GM12878 (cell line): ENCODE data around the gene CCDC14. TPM values are rescaled to one million over a fixed set of nuclear protein-coding genes. Genes with fewer than 3 reads are reported as not detected.

Source experiments
- ATAC-seq: fragments of 200-7000 bp; cut with Tn5 transposase; 3 replicates; pipeline ENCODE4 v1.9.1; 2020; ENCODE audit warnings: mild to moderate bottlenecking, moderate library complexity
- BruUV-seq: library from RNA; stranded (reverse); fragments of 400-500 nt; replicated peaks from 2 replicates; lab custom pipeline; 2021; lab: Mats Ljungman, UMichigan
- CTCF ChIA-PET: fragments of 300-600 bp; sonication (Branson Sonifier 250); formaldehyde crosslinking; extraction: SDS; loops from one replicate; lab custom pipeline; 2021; ENCODE audit warnings: inconsistent platforms; lab: Yijun Ruan, JAX
- POLR2A ChIA-PET: fragments of 350-600 bp; formaldehyde crosslinking; extraction: SDS; loops from one replicate; lab custom pipeline; 2021; ENCODE audit warnings: inconsistent platforms; lab: Charles Lee
- RAD21 ChIA-PET: fragments of 300-600 bp; sonication (Branson Sonifier 250); formaldehyde crosslinking; loops from one replicate; lab custom pipeline; 2023; ENCODE audit warnings: antibody characterized with exemption; ENCODE audit not compliant: unreplicated experiment; lab: Charles Lee
- SMC1A ChIA-PET: fragments of 300-600 bp; sonication (Branson Sonifier 250); formaldehyde crosslinking; loops from one replicate; lab custom pipeline; 2023; ENCODE audit not compliant: unreplicated experiment, uncharacterized antibody; lab: Charles Lee
- DNase-seq: peaks from one replicate; pipeline ENCODE4 v3.0.0-alpha.2; 2011; ENCODE audit warnings: low read depth, low spot score
- FAIRE-seq: peaks from 3 replicates; lab custom pipeline; 2011; peaks lifted over from hg19 to GRCh38; lab: Jason Lieb, UNC
- H2AFZ ChIP-seq: 2 replicates; pipeline ENCODE4 v1.6.0; 2011; ENCODE audit warnings: low read depth, low read length, control low read depth; ENCODE audit not compliant: control insufficient read depth
- H3K27ac ChIP-seq: 2 replicates; pipeline ENCODE4 v1.5.1; 2011; ENCODE audit warnings: control low read depth; ENCODE audit not compliant: control insufficient read depth, insufficient read depth
- H3K27me3 ChIP-seq, 2 experiments: replicated peaks in 1 of 2; 2 replicates each; pipeline versions ENCODE4 v1.6.0 to v1.6.1; 2011; ENCODE audit warnings: low read length in 1 of 2; ENCODE audit not compliant: control insufficient read depth in 2 of 2, insufficient read depth in 2 of 2
- H3K36me3 ChIP-seq, 2 experiments: 2 replicates each; pipeline ENCODE4 v1.5.1; 2011; ENCODE audit warnings: low read length in 1 of 2; ENCODE audit not compliant: control insufficient read depth in 2 of 2, insufficient read depth in 2 of 2
- H3K4me1 ChIP-seq: 2 replicates; pipeline ENCODE4 v1.6.1; 2011; ENCODE audit warnings: mild to moderate bottlenecking, low read length, moderate library complexity, mixed read lengths; ENCODE audit not compliant: control insufficient read depth, insufficient read depth
- H3K4me2 ChIP-seq: 2 replicates; pipeline ENCODE4 v1.6.0; 2011; ENCODE audit warnings: control low read depth; ENCODE audit not compliant: control insufficient read depth, insufficient read depth
- H3K4me3 ChIP-seq: fragments of 200-600 bp; sonication (generic); 2 replicates; pipeline ENCODE4 v1.5.1; 2016
- H3K79me2 ChIP-seq: 2 replicates; pipeline ENCODE4 v1.6.0; 2011; ENCODE audit warnings: low read length; ENCODE audit not compliant: control insufficient read depth, insufficient read depth
- H3K9ac ChIP-seq: 2 replicates; pipeline ENCODE4 v1.8.0; 2011; ENCODE audit warnings: low read length, control low read depth, mixed read lengths; ENCODE audit not compliant: control insufficient read depth, insufficient read depth
- H3K9me3 ChIP-seq: replicated peaks from 3 replicates; pipeline ENCODE4 v1.5.1; 2011; ENCODE audit warnings: mild to moderate bottlenecking, low read length; ENCODE audit not compliant: control insufficient read depth, insufficient read depth
- H4K20me1 ChIP-seq: 2 replicates; pipeline ENCODE4 v1.6.0; 2011; ENCODE audit not compliant: control insufficient read depth, insufficient read depth
- ATF3 ChIP-seq: IDR thresholded peaks from 2 replicates; pipeline ENCODE4 v1.6.1; 2011; ENCODE audit warnings: low read depth, mild to moderate bottlenecking, low read length, moderate library complexity, borderline replicate concordance; ENCODE audit errors: extremely low read depth
- BCL11A ChIP-seq: IDR thresholded peaks from 2 replicates; pipeline ENCODE4 v1.6.1; 2011; ENCODE audit warnings: low read depth, low read length
- BMI1 ChIP-seq: fragments of 450-650 bp; IDR thresholded peaks from 2 replicates; pipeline ENCODE4 v1.6.1; 2016; ENCODE audit warnings: mild to moderate bottlenecking, moderate library complexity, borderline replicate concordance
- ESRRA ChIP-seq: IDR thresholded peaks from 2 replicates; pipeline ENCODE4 v1.6.1; 2012; ENCODE audit warnings: mild to moderate bottlenecking, low read length, improper control_type of control experiment
- ETV6 ChIP-seq, 2 experiments: fragments of 450-650 bp in 1 of 2; IDR thresholded peaks in 1 of 2; conservative IDR thresholded peaks in 1 of 2; 2 replicates each; pipeline ENCODE4 v1.6.1; 2014; ENCODE audit warnings: antibody characterized with exemption in 1 of 2, borderline replicate concordance in 1 of 2, low read depth in 1 of 2, mild to moderate bottlenecking in 1 of 2, moderate library complexity in 1 of 2
- FOXM1 ChIP-seq: IDR thresholded peaks from 2 replicates; pipeline ENCODE4 v1.6.1; 2012; ENCODE audit warnings: low read depth, mild to moderate bottlenecking, inconsistent platforms, low read length, moderate library complexity
- GABPA ChIP-seq: IDR thresholded peaks from 2 replicates; pipeline ENCODE4 v1.6.1; 2014; ENCODE audit warnings: antibody characterized with exemption, low read depth, mild to moderate bottlenecking, inconsistent platforms
- HSF1 ChIP-seq: fragments of 150-350 bp; IDR thresholded peaks from 2 replicates; pipeline ENCODE4 v1.6.1; 2014; ENCODE audit warnings: mild to moderate bottlenecking, low read depth, low read length
- RAD51 ChIP-seq: fragments of 450-650 bp; IDR thresholded peaks from 2 replicates; pipeline ENCODE4 v1.6.1; 2016; ENCODE audit warnings: moderate library complexity, mild to moderate bottlenecking, inconsistent platforms
- REST ChIP-seq: IDR thresholded peaks from 2 replicates; pipeline ENCODE4 v1.6.1; 2012; ENCODE audit warnings: mild to moderate bottlenecking, low read depth, low read length
- SMAD5 ChIP-seq: IDR thresholded peaks from 2 replicates; pipeline ENCODE4 v1.6.1; 2016; ENCODE audit warnings: antibody characterized with exemption, low read depth
- SREBF1 ChIP-seq: IDR thresholded peaks from 2 replicates; pipeline ENCODE4 v1.6.1; 2012; ENCODE audit warnings: mild to moderate bottlenecking, low read length
- SREBF2 ChIP-seq: IDR thresholded peaks from 2 replicates; pipeline ENCODE4 v1.6.1; 2012; ENCODE audit warnings: mild to moderate bottlenecking, low read length
- ZNF384 ChIP-seq: IDR thresholded peaks from 2 replicates; pipeline ENCODE4 v1.6.1; 2012; ENCODE audit warnings: low read depth, mild to moderate bottlenecking, low read length, improper control_type of control experiment, borderline replicate concordance
- ZNF622 ChIP-seq: fragments of 450-650 bp; IDR thresholded peaks from 2 replicates; pipeline ENCODE4 v1.6.1; 2017; ENCODE audit warnings: mild to moderate bottlenecking, inconsistent platforms
- WGBS: methylation state at CpG from one replicate; pipeline ENCODE4 v1.1.6; 2016; ENCODE audit warnings: low lambda C conversion rate; ENCODE audit not compliant: insufficient replicate concordance, insufficient coverage; ENCODE audit errors: missing lambda C conversion rate; 5-methylcytosine and 5-hydroxymethylcytosine counted together
- in situ Hi-C: fragments of 300-500 bp; cut with MboI; formaldehyde crosslinking; loops from 9 replicates; pipeline ENCODE4 v1.14.3; 2018; ENCODE audit warnings: mixed read lengths
- intact Hi-C: fragments of 100-400 bp; cut with micrococcal nuclease; formaldehyde crosslinking; loops from one replicate; pipeline ENCODE4 v1.14.2; 2022; ENCODE audit not compliant: unreplicated experiment
- polyA plus RNA-seq, 11 experiments: library from polyadenylated mRNA; depleted of rRNA in 4 of 11; unstranded in 6 of 11; stranded (reverse) in 5 of 11; fragments of >200 nt; fragmentation: Nextera tagmentation in 4 of 11; fragmentation: Illumina TruSeq in 1 of 11; extraction: Ambion mirVana in 4 of 11; extraction: Trizol in 1 of 11; gene quantifications; 1 replicate in 1 of 11; 2 replicates in 10 of 11; pipeline versions ENCODE4 v1.2.1 to v1.2.3, GENCODE V29; 2011 to 2016; ENCODE audit warnings: inconsistent platforms in 2 of 11, missing spikeins in 2 of 11, low read depth in 1 of 11
- total RNA-seq, 4 experiments: library from RNA; depleted of rRNA in 3 of 4; stranded (reverse); fragments of >200 nt in 3 of 4; fragmentation: Illumina TruSeq in 1 of 4; extraction: Trizol in 1 of 4; gene quantifications; 2 replicates each; pipeline versions ENCODE4 v1.2.1 to v1.2.3, GENCODE V29; 2013 to 2021

The CCDC14 gene
- total and polyA plus RNA-seq, 10 of the 15 experiments (the other 5 are each of a cell fraction or from before 2014, with no cell fraction given) = 15.9 to 104 (median 43.0) TPM

- SMC1A ChIA-PET = no interaction called here
- ATAC-seq = no peak
- H2AFZ ChIP-seq = no peak overlapping the region
- H3K9me3 ChIP-seq = no peaks in the 10 kb centered on the region; the same call in 2 of the 3 replicates
- DNase-seq = no peak
- H3K36me3 ChIP-seq = no peaks in the 10 kb centered on the region
- H3K4me3 ChIP-seq = no peak overlapping the region
- peaks cover 0 to under 1% of the 10 kb centered on the region in 2 experiments; a peak in 1 of 4 replicates for H3K27me3 ChIP-seq
- in situ Hi-C loops = no loop called here
- no peaks in the 10 kb centered on the region for H3K4me1 ChIP-seq
- H3K4me2 ChIP-seq = no peak overlapping the region
- POLR2A ChIA-PET = no interaction called here
- no peaks in the 10 kb centered on the region for H4K20me1 ChIP-seq
- no peak overlapping the region for H3K27ac ChIP-seq
- 7% methylated on average over 1 of the region's 1 CpG for WGBS
- TF ChIP-seq ETV6 (conservative IDR thresholded peaks at IDR 0.05 in 1 of 2, IDR thresholded peaks at IDR 0.05 in 1 of 2; ENCODE audit: borderline replicate concordance in 1 of 2, low read depth in 1 of 2) (no peak), ESRRA (no peak), RAD51 (no peak), REST (no peak), SREBF1 (no peak), ZNF384 (no peak), BCL11A (no peak), SREBF2 (no peak), FOXM1 (no peak), ATF3 (no peak), HSF1 (no peak), ZNF622 (no peak), BMI1 (no peak), SMAD5 (no peak), GABPA (no peak)
- TF ChIP-seq, all 136 proteins: peak for 0
- ChIA-PET CTCF (interaction anchor here (0.6 kb wide), 1 partner anchor 146 kb away, joined by 3 read pairs; no protein-coding TSS in a partner anchor), RAD21 (no interaction called here)
- no TSS peak for BruUV-seq
- H3K9ac ChIP-seq = no peak overlapping the region
- intact Hi-C loops = no loop called here
- no peaks in the 10 kb centered on the region for H3K79me2 ChIP-seq
- FAIRE-seq = no peak
Measured at GRCh38 chr3:123892195-123892594, 68.8 kb downstream of the CCDC14 start.
